ENCODE data around the gene IER5L.
"Not testable (repeated sequence)": the region's sequence is repeated elsewhere in the genome, so short reads cannot be mapped to it uniquely, and the experiment has no call there.

The IER5L gene

GRCh38 chr9:129202613-129203555, 24.8 kb upstream of the IER5L start:
- DNase-seq (ENCODE audit: low read depth in 2 of 2), result peak; percentile 79 to 82

- DNase-seq (ENCODE audit: low read depth in 2 of 2), result no peak
These were observed 23.8 kb upstream of the IER5L start for GRCh38 chr9:129201866-129202265.

GRCh38 chr9:129201289-129201688, 23.2 kb upstream of the IER5L start:
- DNase-seq (ENCODE audit: low read depth in 2 of 2), result no peak

- DNase-seq (ENCODE audit: low read depth in 2 of 2), result no peak
These were observed 22.2 kb upstream of the IER5L start for GRCh38 chr9:129200255-129200654.

GRCh38 chr9:129199044-129199435, 21.0 kb upstream of the IER5L start:
- no peak for DNase-seq (ENCODE audit: low read depth in 2 of 2)

GRCh38 chr9:129198319-129199043, 20.4 kb upstream of the IER5L start:
- no peak for DNase-seq (ENCODE audit: low read depth in 2 of 2)

- DNase-seq (ENCODE audit: low read depth in 2 of 2), result no peak
These were observed 19.9 kb upstream of the IER5L start for GRCh38 chr9:129197978-129198318.

- not testable (repeated sequence) for DNase-seq (ENCODE audit: low read depth in 2 of 2)
These were observed 19.0 kb upstream of the IER5L start for GRCh38 chr9:129197045-129197444.

- no peak for DNase-seq (ENCODE audit: low read depth in 2 of 2)
These were observed 17.5 kb upstream of the IER5L start for GRCh38 chr9:129195606-129196005.

- DNase-seq (ENCODE audit: low read depth in 2 of 2), result no peak
These were observed 16.2 kb upstream of the IER5L start for GRCh38 chr9:129194221-129194620.

- DNase-seq (ENCODE audit: low read depth in 2 of 2), result no peak
These were observed 15.6 kb upstream of the IER5L start for GRCh38 chr9:129193655-129194054.

- no peak for DNase-seq (ENCODE audit: low read depth in 2 of 2)
These were observed 13.2 kb upstream of the IER5L start for GRCh38 chr9:129191234-129191633.

GRCh38 chr9:129189971-129190370, 11.9 kb upstream of the IER5L start:
- DNase-seq (ENCODE audit: low read depth in 2 of 2), result not testable (repeated sequence)

- DNase-seq (ENCODE audit: low read depth in 2 of 2), result no peak
These were observed 9.0 kb upstream of the IER5L start for GRCh38 chr9:129187042-129187441.

GRCh38 chr9:129185991-129186390, 7.9 kb upstream of the IER5L start:
- no peak for DNase-seq (ENCODE audit: low read depth in 2 of 2)

GRCh38 chr9:129185402-129185801, 7.3 kb upstream of the IER5L start:
- no peak for DNase-seq (ENCODE audit: low read depth in 2 of 2)

GRCh38 chr9:129184596-129185122, 6.6 kb upstream of the IER5L start:
- no peak for DNase-seq (ENCODE audit: low read depth in 2 of 2)

GRCh38 chr9:129184219-129184524, 6.1 kb upstream of the IER5L start:
- DNase-seq (ENCODE audit: low read depth in 2 of 2), result no peak

GRCh38 chr9:129183495-129184218, 5.6 kb upstream of the IER5L start:
- DNase-seq (ENCODE audit: low read depth in 2 of 2), result no peak

- no peak for DNase-seq (ENCODE audit: low read depth in 2 of 2)
These were observed 4.8 kb upstream of the IER5L start for GRCh38 chr9:129182625-129183494.

- no peak for DNase-seq (ENCODE audit: low read depth in 2 of 2)
These were observed 4.1 kb upstream of the IER5L start for GRCh38 chr9:129182122-129182521.
